ENCODE results near the gene TNFRSF8. TPM values are rescaled to one million over a fixed set of nuclear protein-coding genes. Genes with fewer than 3 reads are reported as not detected.
A peak's percentile ranks its signal among the peaks of the same experiment; 100 is the strongest.

The TNFRSF8 gene
- total and polyA plus RNA-seq, 7 experiments from 2014 or later = 0.56 to 29.3 (median 4.0) TPM; not detected in 4

DNA sequence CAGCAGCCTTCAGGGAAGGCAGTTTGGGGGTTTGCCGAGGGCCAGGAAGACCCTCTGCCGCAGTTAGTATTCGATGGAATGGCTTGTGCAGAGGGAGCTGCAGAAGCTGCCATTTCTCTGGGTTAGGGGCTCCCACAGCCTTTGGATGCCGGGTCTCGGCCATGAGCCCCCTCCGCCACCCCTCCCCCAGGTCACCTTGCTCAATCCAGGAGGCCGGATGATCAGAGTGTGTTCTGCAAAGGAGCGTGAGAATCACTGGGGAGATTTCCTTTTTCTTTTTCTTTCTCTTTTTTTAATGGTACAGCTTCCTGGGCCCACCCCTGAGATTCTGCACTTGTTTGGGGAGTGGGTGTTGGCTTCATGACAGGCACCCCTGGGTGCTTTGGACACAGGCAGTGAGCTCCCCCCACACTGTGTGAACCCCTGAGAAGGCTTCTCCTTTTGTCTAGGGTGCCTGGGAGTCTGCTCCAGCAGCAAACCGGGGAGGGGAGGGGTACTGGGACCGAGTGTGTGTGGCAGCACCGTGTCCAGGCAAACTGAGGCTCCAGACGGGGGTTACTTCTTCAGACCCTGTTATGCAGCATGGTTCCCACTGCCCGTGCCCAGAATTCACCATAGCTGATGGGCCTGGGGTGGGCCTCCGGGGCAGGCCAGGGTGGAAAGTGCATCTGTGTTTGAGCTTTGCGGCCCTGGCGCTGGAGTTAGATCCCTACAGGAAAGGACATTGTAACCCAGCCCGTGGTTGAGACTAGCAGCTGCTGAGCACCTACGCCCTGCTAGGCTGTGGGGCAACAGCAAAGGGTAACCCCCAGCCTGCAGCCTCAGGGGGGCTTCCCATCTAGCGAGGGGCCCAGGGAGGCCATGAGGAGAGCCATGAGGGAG is 122.2 kb downstream of the TNFRSF8 start:
- Histone ChIP-seq H3K36me3 (ENCODE audit: control insufficient read depth in 2 of 3, insufficient read depth in 3 of 3, low read length in 3 of 3) (peaks cover 0 to 21% (median 0%) of the 10 kb centered on the region in 3 experiments), H3K9me3 (ENCODE audit: control insufficient read depth in 2 of 3, low read length in 3 of 3) (no peaks in the 10 kb centered on the region), H3K27me3 (ENCODE audit: control insufficient read depth in 2 of 2, insufficient read depth in 2 of 2, low read length in 2 of 2) (no peaks in the 10 kb centered on the region), H3K27ac (ENCODE audit: low read depth, low read length) (peak overlapping the region; percentile 23), H3K4me3 (ENCODE audit: low read length) (no peak overlapping the region), H3K4me1 (ENCODE audit: control insufficient read depth in 2 of 2, insufficient read depth in 2 of 2, low read length in 2 of 2) (peaks cover 8 to 33% of the 10 kb centered on the region in 2 donors)
- H3K27me3 Mint-ChIP-seq = no peaks in the 10 kb centered on the region
- intact Hi-C loops (cut with micrococcal nuclease) = no loop called here
- ATAC-seq (no peak), DNase-seq (no peak)
- H3K27ac Mint-ChIP-seq = peak overlapping the region in 7 of 9 donors; percentile 10 to 56 (median 46)
- peaks cover 0 to 18% (median 4%) of the 10 kb centered on the region in 5 donors for H3K36me3 Mint-ChIP-seq
- peaks cover 35 to 84% (median 53%) of the 10 kb centered on the region in 7 donors for H3K4me1 Mint-ChIP-seq
- peak overlapping the region in 1 of 10 donors; percentile 9 for H3K4me3 Mint-ChIP-seq
- H3K9me3 Mint-ChIP-seq = no peaks in the 10 kb centered on the region
- ChIA-PET CTCF (interaction anchor here (0.6 to 1.4 kb wide), 2 partner anchors 60 to 1546 kb away, joined by 3 to 4 read pairs; no protein-coding TSS in a partner anchor), POLR2A (interaction anchor here (1.4 to 2.0 kb wide), 2 partner anchors 10 to 35 kb away, joined by 3 to 6 read pairs; no protein-coding TSS in a partner anchor)

DNA sequence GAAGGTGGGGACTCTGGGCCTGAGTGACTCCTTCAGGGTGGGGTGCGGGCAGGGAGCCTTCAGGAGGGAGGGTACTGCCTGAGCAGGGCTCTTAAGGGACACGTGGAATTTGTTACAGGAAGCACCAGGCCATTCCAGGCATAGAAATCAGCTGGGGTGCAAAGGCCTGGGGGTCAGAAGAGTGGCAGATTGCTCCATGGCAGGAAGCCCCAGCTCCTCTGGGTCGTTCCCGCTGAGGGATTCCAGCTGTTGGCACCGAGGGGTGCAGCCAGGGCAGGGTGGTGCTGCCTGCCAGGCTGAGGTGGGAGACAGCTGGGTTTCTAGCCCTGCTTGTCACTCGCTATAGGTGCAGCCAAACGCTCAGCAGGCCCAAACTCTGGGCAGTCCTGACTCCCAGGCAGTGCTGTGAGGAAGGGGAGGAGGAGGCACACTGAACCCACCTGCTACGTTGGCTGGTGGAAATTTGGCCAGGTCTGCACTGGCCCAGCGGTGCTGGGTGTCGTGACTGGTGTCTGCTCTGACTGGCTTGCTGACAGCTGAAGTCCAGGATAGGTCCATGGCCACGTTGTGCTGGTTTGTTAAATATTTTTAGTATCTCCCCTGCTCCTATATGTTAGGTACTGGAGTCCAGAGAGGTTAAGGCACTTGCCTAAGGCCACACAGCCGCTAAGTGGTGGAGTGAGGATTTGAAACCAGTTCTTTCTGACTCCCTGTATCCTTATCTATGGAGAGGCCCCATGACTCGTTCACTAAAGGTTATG is 123.0 kb downstream of the TNFRSF8 start:
- ChIA-PET CTCF (interaction anchor here (1.4 kb wide), 1 partner anchor 61 kb away, joined by 3 read pairs; no protein-coding TSS in a partner anchor), POLR2A (interaction anchor here (1.7 kb wide), 1 partner anchor 9 kb away, joined by 6 read pairs; no protein-coding TSS in a partner anchor)
- ATAC-seq (no peak), DNase-seq (no peak)
- H3K36me3 Mint-ChIP-seq = peaks cover 0 to 21% (median 8%) of the 10 kb centered on the region in 5 donors
- Histone ChIP-seq H3K4me3 (ENCODE audit: low read length) (no peak overlapping the region), H3K36me3 (ENCODE audit: control insufficient read depth in 2 of 3, insufficient read depth in 3 of 3, low read length in 3 of 3) (peaks cover 0 to 28% (median 0%) of the 10 kb centered on the region in 3 experiments), H3K9me3 (ENCODE audit: control insufficient read depth in 2 of 3, low read length in 3 of 3) (no peaks in the 10 kb centered on the region), H3K4me1 (ENCODE audit: control insufficient read depth in 2 of 2, insufficient read depth in 2 of 2, low read length in 2 of 2) (peaks cover 8 to 28% of the 10 kb centered on the region in 2 donors), H3K27me3 (ENCODE audit: control insufficient read depth in 2 of 2, insufficient read depth in 2 of 2, low read length in 2 of 2) (no peaks in the 10 kb centered on the region), H3K27ac (ENCODE audit: low read depth, low read length) (no peak overlapping the region)
- no peak overlapping the region for H3K4me3 Mint-ChIP-seq
- no peaks in the 10 kb centered on the region for H3K27me3 Mint-ChIP-seq
- peak overlapping the region in 6 of 9 donors; percentile 32 to 64 (median 48) for H3K27ac Mint-ChIP-seq
- H3K9me3 Mint-ChIP-seq = no peaks in the 10 kb centered on the region
- intact Hi-C loops (cut with micrococcal nuclease) = no loop called here
- peaks cover 31 to 79% (median 49%) of the 10 kb centered on the region in 7 donors for H3K4me1 Mint-ChIP-seq

- Mint-ChIP-seq H3K9me3 (no peaks in the 10 kb centered on the region), H3K27me3 (no peaks in the 10 kb centered on the region), H3K4me1 (peaks cover 31 to 74% (median 47%) of the 10 kb centered on the region in 7 donors), H3K27ac (peak overlapping the region in 6 of 9 donors; percentile 31 to 64 (median 48)), H3K4me3 (no peak overlapping the region), H3K36me3 (peaks cover 0 to 25% (median 8%) of the 10 kb centered on the region in 5 donors)
- ChIA-PET POLR2A (interaction anchor here (1.7 kb wide), 1 partner anchor 9 kb away, joined by 6 read pairs; no protein-coding TSS in a partner anchor), CTCF (no interaction called here)
- H3K27me3 ChIP-seq (ENCODE audit: control insufficient read depth in 2 of 2, insufficient read depth in 2 of 2, low read length in 2 of 2) = no peaks in the 10 kb centered on the region
- H3K9me3 ChIP-seq (ENCODE audit: control insufficient read depth in 2 of 3, low read length in 3 of 3) = no peaks in the 10 kb centered on the region
- DNase-seq = no peak
- no peak overlapping the region for H3K27ac ChIP-seq (ENCODE audit: low read depth, low read length)
- H3K4me1 ChIP-seq (ENCODE audit: control insufficient read depth in 2 of 2, insufficient read depth in 2 of 2, low read length in 2 of 2) = peaks cover 8 to 28% of the 10 kb centered on the region in 2 donors
- peaks cover 0 to 33% (median 0%) of the 10 kb centered on the region in 3 experiments for H3K36me3 ChIP-seq (ENCODE audit: control insufficient read depth in 2 of 3, insufficient read depth in 3 of 3, low read length in 3 of 3)
- ATAC-seq = no peak
- intact Hi-C loops (cut with micrococcal nuclease) = no loop called here
- H3K4me3 ChIP-seq (ENCODE audit: low read length) = no peak overlapping the region
Observed at GRCh38 chr1:12186679-12186985, 123.5 kb downstream of the TNFRSF8 start.

GRCh38 chr1:12188115-12188514 is 125.0 kb downstream of the TNFRSF8 start:
- ATAC-seq = no peak
- Histone ChIP-seq H3K9me3 (ENCODE audit: control insufficient read depth in 2 of 3, low read length in 3 of 3) (no peaks in the 10 kb centered on the region), H3K4me3 (ENCODE audit: low read length) (no peak overlapping the region), H3K27me3 (ENCODE audit: control insufficient read depth in 2 of 2, insufficient read depth in 2 of 2, low read length in 2 of 2) (no peaks in the 10 kb centered on the region), H3K4me1 (ENCODE audit: control insufficient read depth in 2 of 2, insufficient read depth in 2 of 2, low read length in 2 of 2) (peaks cover 8 to 19% of the 10 kb centered on the region in 2 donors), H3K27ac (ENCODE audit: low read depth, low read length) (no peak overlapping the region), H3K36me3 (ENCODE audit: control insufficient read depth in 2 of 3, insufficient read depth in 3 of 3, low read length in 3 of 3) (peaks cover 0 to 48% (median 4%) of the 10 kb centered on the region in 3 experiments)
- H3K4me1 Mint-ChIP-seq = peaks cover 24 to 65% (median 34%) of the 10 kb centered on the region in 7 donors
- H3K4me3 Mint-ChIP-seq = no peak overlapping the region
- no peaks in the 10 kb centered on the region for H3K9me3 Mint-ChIP-seq
- POLR2A ChIA-PET = interaction anchor here (0.8 to 1.1 kb wide), 2 partner anchors 8 to 23 kb away, joined by 3 to 4 read pairs; no protein-coding TSS in a partner anchor
- H3K27me3 Mint-ChIP-seq = no peaks in the 10 kb centered on the region
- H3K36me3 Mint-ChIP-seq = peaks cover 0 to 33% (median 12%) of the 10 kb centered on the region in 5 donors
- peak overlapping the region in 6 of 9 donors; percentile 37 to 93 (median 70) for H3K27ac Mint-ChIP-seq
- no peak for DNase-seq
- CTCF ChIA-PET = no interaction called here
- intact Hi-C loops (cut with micrococcal nuclease) = no loop called here

GRCh38 chr1:12188657-12189327 is 125.7 kb downstream of the TNFRSF8 start:
- Histone ChIP-seq H3K36me3 (ENCODE audit: control insufficient read depth in 2 of 3, insufficient read depth in 3 of 3, low read length in 3 of 3) (peaks cover 2 to 55% (median 6%) of the 10 kb centered on the region in 3 experiments), H3K4me1 (ENCODE audit: control insufficient read depth in 2 of 2, insufficient read depth in 2 of 2, low read length in 2 of 2) (peaks cover 8 to 17% of the 10 kb centered on the region in 2 donors), H3K27ac (ENCODE audit: low read depth, low read length) (no peak overlapping the region), H3K4me3 (ENCODE audit: low read length) (no peak overlapping the region), H3K9me3 (ENCODE audit: control insufficient read depth in 2 of 3, low read length in 3 of 3) (no peaks in the 10 kb centered on the region), H3K27me3 (ENCODE audit: control insufficient read depth in 2 of 2, insufficient read depth in 2 of 2, low read length in 2 of 2) (no peaks in the 10 kb centered on the region)
- peaks cover under 1 to 34% (median 14%) of the 10 kb centered on the region in 5 donors for H3K36me3 Mint-ChIP-seq
- ChIA-PET POLR2A (interaction anchor here (0.8 to 1.1 kb wide), 2 partner anchors 9 to 23 kb away, joined by 3 to 4 read pairs; no protein-coding TSS in a partner anchor), CTCF (interaction anchor here (0.9 kb wide), 1 partner anchor 11 kb away, joined by 3 read pairs; no protein-coding TSS in a partner anchor)
- H3K9me3 Mint-ChIP-seq = no peaks in the 10 kb centered on the region
- ATAC-seq = no peak
- H3K27me3 Mint-ChIP-seq = no peaks in the 10 kb centered on the region
- peak overlapping the region in 4 of 9 donors; percentile 3 to 77 (median 33) for H3K27ac Mint-ChIP-seq
- peaks cover 19 to 62% (median 27%) of the 10 kb centered on the region in 7 donors for H3K4me1 Mint-ChIP-seq
- intact Hi-C loops (cut with micrococcal nuclease) = no loop called here
- DNase-seq = no peak
- H3K4me3 Mint-ChIP-seq = no peak overlapping the region

DNA sequence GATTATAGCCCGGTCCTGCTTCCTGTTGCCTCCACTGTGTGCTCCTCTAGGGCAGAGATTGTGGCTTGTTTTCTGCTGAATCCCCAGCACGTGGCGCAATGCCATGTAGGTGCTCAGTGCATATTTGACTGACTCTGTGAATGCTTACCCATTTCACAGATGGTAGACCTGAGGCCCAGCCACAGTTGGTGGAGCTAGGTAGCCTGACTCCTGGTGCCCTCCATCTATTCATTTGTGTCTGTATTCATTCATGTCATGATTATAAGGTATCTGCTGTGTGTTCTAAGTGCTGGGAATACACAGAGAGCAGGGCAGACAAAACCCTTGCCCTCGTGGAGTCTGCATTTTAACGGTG is 126.2 kb downstream of the TNFRSF8 start:
- Histone ChIP-seq H3K4me1 (ENCODE audit: control insufficient read depth in 2 of 2, insufficient read depth in 2 of 2, low read length in 2 of 2) (peaks cover 8 to 13% of the 10 kb centered on the region in 2 donors), H3K27me3 (ENCODE audit: control insufficient read depth in 2 of 2, insufficient read depth in 2 of 2, low read length in 2 of 2) (no peaks in the 10 kb centered on the region), H3K9me3 (ENCODE audit: control insufficient read depth in 2 of 3, low read length in 3 of 3) (no peaks in the 10 kb centered on the region), H3K4me3 (ENCODE audit: low read length) (no peak overlapping the region), H3K27ac (ENCODE audit: low read depth, low read length) (no peak overlapping the region), H3K36me3 (ENCODE audit: control insufficient read depth in 2 of 3, insufficient read depth in 3 of 3, low read length in 3 of 3) (peaks cover 5 to 60% (median 7%) of the 10 kb centered on the region in 3 experiments)
- intact Hi-C loops (cut with micrococcal nuclease) = no loop called here
- ATAC-seq = no peak
- Mint-ChIP-seq H3K9me3 (no peaks in the 10 kb centered on the region), H3K36me3 (peaks cover 5 to 39% (median 16%) of the 10 kb centered on the region in 5 donors), H3K4me3 (no peak overlapping the region), H3K27ac (peak overlapping the region in 7 of 9 donors; percentile 3 to 86 (median 31)), H3K4me1 (peaks cover 15 to 62% (median 22%) of the 10 kb centered on the region in 7 donors), H3K27me3 (no peaks in the 10 kb centered on the region)
- ChIA-PET POLR2A (no interaction called here), CTCF (interaction anchor here (0.9 kb wide), 1 partner anchor 11 kb away, joined by 3 read pairs; no protein-coding TSS in a partner anchor)
- DNase-seq = no peak

Measured in naive thymus-derived CD4-positive, alpha-beta T cell (primary cell).